HG02840 (cell line): ENCODE measurements around the gene SPRTN.
A peak's percentile ranks its signal among the peaks of the same experiment; 100 is the strongest.
"Not testable (repeated sequence)": the region's sequence is repeated elsewhere in the genome, so short reads cannot be mapped to it uniquely, and the experiment has no call there.

ENCODE experiments used
- ATAC-seq: cut with Tn5 transposase; IDR thresholded peaks from one replicate; pipeline ENCODE4 v1.9.1; 2021; ENCODE audit warnings: mild to moderate bottlenecking, moderate library complexity, moderate number of reproducible peaks; ENCODE audit not compliant: unreplicated experiment, low FRiP score

Gene SPRTN

GRCh38 chr1:231335663-231336602, 2.2 kb upstream of the SPRTN start:
- ATAC-seq, result no peak

GRCh38 chr1:231337043-231337471, 1.0 kb upstream of the SPRTN start:
- peak; percentile 25 for ATAC-seq

- peak; percentile 82 for ATAC-seq
Observed at GRCh38 chr1:231337472-231338269, 422 bp upstream of the SPRTN start, which contains the start of gene EXOC8. TSS of gene EXOC8 (minus strand) at chr1:231337852. CDS start at chr1:231337745, 107 bp downstream.

GRCh38 chr1:231340328-231341013, 2.4 kb downstream of the SPRTN start:
- no peak for ATAC-seq

GRCh38 chr1:231347961-231348360, 9.9 kb downstream of the SPRTN start:
- ATAC-seq, result no peak

GRCh38 chr1:231348442-231348841, 10.3 kb downstream of the SPRTN start:
- ATAC-seq, result no peak

- ATAC-seq, result not testable (repeated sequence)
Observed at GRCh38 chr1:231348856-231349255, 10.8 kb downstream of the SPRTN start.

GRCh38 chr1:231351816-231352215, 13.7 kb downstream of the SPRTN start:
- ATAC-seq, result no peak

GRCh38 chr1:231353086-231353485, 15.0 kb downstream of the SPRTN start:
- ATAC-seq, result no peak

GRCh38 chr1:231354330-231355020, 16.4 kb downstream of the SPRTN start:
- ATAC-seq, result no peak

- ATAC-seq, result no peak
Observed at GRCh38 chr1:231355171-231355570, 17.1 kb downstream of the SPRTN start.

- ATAC-seq, result no peak
Observed at GRCh38 chr1:231357187-231357772, 19.2 kb downstream of the SPRTN start.

- ATAC-seq, result no peak
Observed at GRCh38 chr1:231357831-231358354, 19.8 kb downstream of the SPRTN start.

- ATAC-seq, result no peak
Observed at GRCh38 chr1:231359113-231359512, 21.0 kb downstream of the SPRTN start.

GRCh38 chr1:231362325-231362724, 24.2 kb downstream of the SPRTN start:
- no peak for ATAC-seq

GRCh38 chr1:231363624-231364023, 25.5 kb downstream of the SPRTN start:
- ATAC-seq, result no peak

- ATAC-seq, result no peak
Observed at GRCh38 chr1:231364192-231364591, 26.1 kb downstream of the SPRTN start.

GRCh38 chr1:231369282-231369681, 31.2 kb downstream of the SPRTN start:
- no peak for ATAC-seq

GRCh38 chr1:231372501-231372900, 34.4 kb downstream of the SPRTN start:
- ATAC-seq, result no peak
